ENCODE measurements around the gene GALNT11.

GALNT11 gene

GRCh38 chr7:152148706-152149105, 123.2 kb downstream of the GALNT11 start:
- DNase-seq (ENCODE audit: low read depth in 3 of 3) = no peak

GRCh38 chr7:152149363-152149762, 123.9 kb downstream of the GALNT11 start:
- no peak for DNase-seq (ENCODE audit: low read depth in 3 of 3)

GRCh38 chr7:152152267-152152666, 126.8 kb downstream of the GALNT11 start:
- no peak for DNase-seq (ENCODE audit: low read depth in 3 of 3)

GRCh38 chr7:152158801-152159587, 133.5 kb downstream of the GALNT11 start:
- no peak for DNase-seq (ENCODE audit: low read depth in 3 of 3)

GRCh38 chr7:152161171-152161570, 135.7 kb downstream of the GALNT11 start:
- no peak for DNase-seq (ENCODE audit: low read depth in 3 of 3)

GRCh38 chr7:152162287-152162686, 136.8 kb downstream of the GALNT11 start:
- no peak for DNase-seq (ENCODE audit: low read depth in 3 of 3)
